HEK293 (cell line): Measurements from ENCODE around the gene RBPJ.

Experiments
- PBX3 ChIP-seq: sonication (generic); formaldehyde crosslinking; IDR thresholded peaks from 2 replicates; pipeline ENCODE4 v1.8.1; 2022; ENCODE audit warnings: mild to moderate bottlenecking, moderate library complexity, missing genetic modification reagents
- REPIN1 ChIP-seq: fragments of 450-650 bp; formaldehyde crosslinking; IDR thresholded peaks from 2 replicates; pipeline ENCODE4 v1.5.1; 2017; ENCODE audit warnings: missing biosample characterization, missing genetic modification characterization, low read depth
- ZBTB48 ChIP-seq: fragments of 450-650 bp; formaldehyde crosslinking; IDR thresholded peaks from 2 replicates; pipeline ENCODE4 v1.5.1; 2016; ENCODE audit warnings: missing biosample characterization, missing genetic modification characterization
- ZFP69B ChIP-seq: fragments of 450-650 bp; formaldehyde crosslinking; IDR thresholded peaks from 2 replicates; pipeline ENCODE4 v1.5.1; 2016; ENCODE audit warnings: missing biosample characterization, missing genetic modification characterization
- ZNF10 ChIP-seq: fragments of 450-650 bp; formaldehyde crosslinking; IDR thresholded peaks from 2 replicates; pipeline ENCODE4 v1.5.1; 2017; ENCODE audit warnings: missing biosample characterization, missing genetic modification characterization
- ZNF221 ChIP-seq: fragments of 450-650 bp; formaldehyde crosslinking; IDR thresholded peaks from 2 replicates; pipeline ENCODE4 v1.5.1; 2017; ENCODE audit warnings: missing biosample characterization, missing genetic modification characterization, borderline replicate concordance
- ZNF23 ChIP-seq: fragments of 450-650 bp; formaldehyde crosslinking; IDR thresholded peaks from 2 replicates; pipeline ENCODE4 v1.5.1; 2016; ENCODE audit warnings: missing biosample characterization, missing genetic modification characterization, borderline replicate concordance
- ZNF510 ChIP-seq: fragments of 450-650 bp; formaldehyde crosslinking; IDR thresholded peaks from 2 replicates; pipeline ENCODE4 v1.5.1; 2018; ENCODE audit warnings: mild to moderate bottlenecking, missing genetic modification characterization, missing biosample characterization; ENCODE audit not compliant: insufficient replicate concordance
- ZNF530 ChIP-seq: fragments of 450-650 bp; formaldehyde crosslinking; IDR thresholded peaks from 2 replicates; pipeline ENCODE4 v1.5.1; 2016; ENCODE audit warnings: low read depth, missing biosample characterization, missing genetic modification characterization
- ZNF549 ChIP-seq: fragments of 450-650 bp; IDR thresholded peaks from 2 replicates; pipeline ENCODE4 v1.5.1; 2018; ENCODE audit warnings: missing biosample characterization, missing genetic modification characterization, mild to moderate bottlenecking, inconsistent platforms, moderate library complexity
- ZNF707 ChIP-seq: fragments of 450-650 bp; formaldehyde crosslinking; IDR thresholded peaks from 2 replicates; pipeline ENCODE4 v1.5.1; 2016; ENCODE audit warnings: missing biosample characterization, missing genetic modification characterization
- ZNF830 ChIP-seq: fragments of 450-650 bp; IDR thresholded peaks from 2 replicates; pipeline ENCODE4 v1.5.0; 2018; ENCODE audit warnings: missing biosample characterization, missing genetic modification characterization, low read depth, mild to moderate bottlenecking, moderate library complexity

GRCh38 chr4:26447378-26447777, 126.6 kb downstream of the RBPJ start:
- no peak for TF ChIP-seq ZFP69B (tag by site-specific recombination)
- no peak for TF ChIP-seq REPIN1
- no peak for TF ChIP-seq ZNF23 (tag by site-specific recombination)
- no peak for TF ChIP-seq ZNF221
- no peak for TF ChIP-seq ZBTB48 (tag by site-specific recombination)
- TF ChIP-seq ZNF10 (tag by site-specific recombination) = no peak
- no peak for TF ChIP-seq PBX3 (CRISPR knock-in tag)
- TF ChIP-seq ZNF707 = no peak
- no peak for TF ChIP-seq ZNF549 (tag by site-specific recombination)
- no peak for TF ChIP-seq ZNF510 (tag by site-specific recombination)
- TF ChIP-seq ZNF530 (tag by site-specific recombination) = no peak
- TF ChIP-seq ZNF830 (tag by site-specific recombination) = no peak
